PFSK-1 (cell line): ENCODE data around the gene THSD4.

Experiments used
- FOXP2 ChIP-seq: optimal IDR thresholded peaks from 2 replicates; pipeline ENCODE3; 2011; ENCODE audit warnings: borderline replicate concordance, control low read depth, inconsistent platforms; ENCODE audit not compliant: insufficient read depth; ENCODE audit errors: extremely low read length, extremely low read depth
- POLR2AphosphoS5 ChIP-seq: IDR thresholded peaks from 2 replicates; pipeline ENCODE4 v1.6.1; 2012; ENCODE audit warnings: low read depth, mild to moderate bottlenecking, control low read depth, low read length, moderate library complexity
- SIN3A ChIP-seq: IDR thresholded peaks from 2 replicates; pipeline ENCODE4 v1.6.1; 2012; ENCODE audit warnings: mild to moderate bottlenecking, low read length, moderate library complexity, borderline replicate concordance; ENCODE audit not compliant: insufficient read depth
- TAF1 ChIP-seq: IDR thresholded peaks from 2 replicates; pipeline ENCODE4 v1.6.1; 2012; ENCODE audit warnings: low read length, control low read depth, borderline replicate concordance; ENCODE audit not compliant: insufficient read depth
- TF ChIP-seq, protein P1 (sequence below), 2 experiments: IDR thresholded peaks; 2 replicates each; pipeline versions ENCODE4 v1.6.1 to v1.8.0; 2011 to 2012; ENCODE audit warnings: low read depth in 2 of 2, low read length in 2 of 2, control low read depth in 1 of 2, inconsistent platforms in 1 of 2, mild to moderate bottlenecking in 1 of 2, moderate library complexity in 1 of 2; ENCODE audit not compliant: insufficient read depth in 1 of 2

Gene THSD4

DNA sequence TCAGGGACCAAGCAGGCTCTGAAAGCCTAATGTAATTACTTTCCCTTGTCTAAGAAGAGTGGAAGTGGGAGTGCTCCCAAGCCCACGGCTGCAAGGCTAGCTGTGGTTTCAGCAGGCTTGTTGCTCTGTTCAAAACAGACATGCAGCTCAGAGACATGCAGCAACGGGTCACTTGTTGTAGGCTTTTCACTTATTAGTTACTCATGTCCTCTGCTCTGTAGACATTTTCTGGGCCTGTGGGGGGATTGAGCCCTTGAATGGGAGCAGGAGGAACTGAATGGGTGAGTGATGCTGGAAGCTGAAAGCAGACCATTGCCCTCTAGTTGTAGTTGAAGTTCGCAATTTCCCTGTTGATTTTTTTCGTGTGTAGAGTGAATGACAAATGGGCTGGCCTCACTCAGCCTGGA, 433.1 kb downstream of the THSD4 start:
- TF ChIP-seq FOXP2 (no peak), POLR2AphosphoS5 (no peak), SIN3A (no peak), TAF1 (no peak)
- TF ChIP-seq, protein P1, sequence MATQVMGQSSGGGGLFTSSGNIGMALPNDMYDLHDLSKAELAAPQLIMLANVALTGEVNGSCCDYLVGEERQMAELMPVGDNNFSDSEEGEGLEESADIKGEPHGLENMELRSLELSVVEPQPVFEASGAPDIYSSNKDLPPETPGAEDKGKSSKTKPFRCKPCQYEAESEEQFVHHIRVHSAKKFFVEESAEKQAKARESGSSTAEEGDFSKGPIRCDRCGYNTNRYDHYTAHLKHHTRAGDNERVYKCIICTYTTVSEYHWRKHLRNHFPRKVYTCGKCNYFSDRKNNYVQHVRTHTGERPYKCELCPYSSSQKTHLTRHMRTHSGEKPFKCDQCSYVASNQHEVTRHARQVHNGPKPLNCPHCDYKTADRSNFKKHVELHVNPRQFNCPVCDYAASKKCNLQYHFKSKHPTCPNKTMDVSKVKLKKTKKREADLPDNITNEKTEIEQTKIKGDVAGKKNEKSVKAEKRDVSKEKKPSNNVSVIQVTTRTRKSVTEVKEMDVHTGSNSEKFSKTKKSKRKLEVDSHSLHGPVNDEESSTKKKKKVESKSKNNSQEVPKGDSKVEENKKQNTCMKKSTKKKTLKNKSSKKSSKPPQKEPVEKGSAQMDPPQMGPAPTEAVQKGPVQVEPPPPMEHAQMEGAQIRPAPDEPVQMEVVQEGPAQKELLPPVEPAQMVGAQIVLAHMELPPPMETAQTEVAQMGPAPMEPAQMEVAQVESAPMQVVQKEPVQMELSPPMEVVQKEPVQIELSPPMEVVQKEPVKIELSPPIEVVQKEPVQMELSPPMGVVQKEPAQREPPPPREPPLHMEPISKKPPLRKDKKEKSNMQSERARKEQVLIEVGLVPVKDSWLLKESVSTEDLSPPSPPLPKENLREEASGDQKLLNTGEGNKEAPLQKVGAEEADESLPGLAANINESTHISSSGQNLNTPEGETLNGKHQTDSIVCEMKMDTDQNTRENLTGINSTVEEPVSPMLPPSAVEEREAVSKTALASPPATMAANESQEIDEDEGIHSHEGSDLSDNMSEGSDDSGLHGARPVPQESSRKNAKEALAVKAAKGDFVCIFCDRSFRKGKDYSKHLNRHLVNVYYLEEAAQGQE (IDR thresholded peaks at IDR 0.05; ENCODE audit: insufficient read depth in 1 of 2, low read depth in 2 of 2, low read length in 2 of 2), result no peak

DNA sequence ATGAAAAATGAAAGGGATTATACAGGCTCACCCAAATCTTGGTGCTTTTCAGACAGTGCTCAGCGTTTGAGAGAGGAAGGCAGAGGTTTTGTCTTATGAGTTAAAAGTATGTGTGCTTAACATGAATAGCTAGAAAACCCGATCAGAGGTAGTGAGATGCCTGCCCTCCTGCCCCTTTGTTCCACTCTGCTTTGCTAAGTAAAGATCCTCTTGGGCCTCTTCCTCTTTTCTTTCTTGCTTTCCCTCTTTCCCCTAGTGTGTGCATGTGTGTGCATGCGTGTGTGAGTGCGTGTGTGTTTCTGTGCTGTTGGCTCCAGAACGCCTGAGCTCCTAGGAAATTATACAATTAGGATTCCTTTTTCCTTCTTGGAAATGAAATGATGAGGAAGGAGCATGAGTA, 433.8 kb downstream of the THSD4 start:
- TF ChIP-seq, protein P1 (IDR thresholded peaks at IDR 0.05; ENCODE audit: insufficient read depth in 1 of 2, low read depth in 2 of 2, low read length in 2 of 2), result no peak
- TF ChIP-seq POLR2AphosphoS5 (no peak), SIN3A (no peak), TAF1 (no peak), FOXP2 (no peak)

DNA sequence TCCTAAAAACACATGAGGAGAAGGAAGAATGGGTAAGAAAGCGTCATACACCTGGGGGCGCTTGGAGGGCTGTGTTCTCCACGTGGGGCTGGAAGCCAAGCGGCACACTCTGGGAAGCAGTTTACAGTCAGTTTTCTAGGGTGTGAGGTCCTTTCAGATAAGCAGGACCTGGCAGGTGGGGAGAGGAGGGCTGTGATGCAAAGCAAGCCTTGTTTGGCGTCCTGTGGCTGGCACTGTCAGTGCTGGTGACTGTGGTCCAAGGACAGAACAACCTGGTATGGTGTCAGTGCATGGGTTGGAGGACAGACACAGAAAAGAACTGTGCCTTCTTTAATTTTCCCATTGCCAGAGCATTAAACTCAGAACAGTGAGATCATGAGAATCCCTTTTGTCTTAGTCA, 434.4 kb downstream of the THSD4 start:
- no peak for TF ChIP-seq SIN3A
- TF ChIP-seq, protein P1 (IDR thresholded peaks at IDR 0.05; ENCODE audit: insufficient read depth in 1 of 2, low read depth in 2 of 2, low read length in 2 of 2), result no peak
- TF ChIP-seq POLR2AphosphoS5, result no peak
- no peak for TF ChIP-seq TAF1
- no peak for TF ChIP-seq FOXP2

DNA sequence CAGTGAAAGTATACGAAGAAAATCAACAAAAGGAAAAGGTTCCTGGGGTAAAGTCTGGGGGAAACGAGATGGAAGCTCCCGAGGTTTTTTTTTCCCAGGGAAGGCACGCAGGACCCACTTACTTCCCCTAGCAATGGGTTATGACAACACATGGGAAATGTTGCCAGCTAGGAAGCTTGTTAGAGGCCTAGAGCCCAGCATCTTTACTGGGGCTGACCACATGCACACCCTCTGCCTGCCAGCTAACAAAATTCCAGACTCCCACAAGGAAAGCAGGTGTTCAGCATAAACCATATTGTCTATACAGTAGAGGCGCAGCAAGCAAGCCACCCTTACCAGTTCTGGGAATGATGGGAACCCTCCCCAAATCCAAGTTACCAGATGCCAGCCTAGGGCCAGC, 436.3 kb downstream of the THSD4 start:
- TF ChIP-seq SIN3A (no peak), TAF1 (no peak), POLR2AphosphoS5 (no peak), FOXP2 (no peak)

DNA sequence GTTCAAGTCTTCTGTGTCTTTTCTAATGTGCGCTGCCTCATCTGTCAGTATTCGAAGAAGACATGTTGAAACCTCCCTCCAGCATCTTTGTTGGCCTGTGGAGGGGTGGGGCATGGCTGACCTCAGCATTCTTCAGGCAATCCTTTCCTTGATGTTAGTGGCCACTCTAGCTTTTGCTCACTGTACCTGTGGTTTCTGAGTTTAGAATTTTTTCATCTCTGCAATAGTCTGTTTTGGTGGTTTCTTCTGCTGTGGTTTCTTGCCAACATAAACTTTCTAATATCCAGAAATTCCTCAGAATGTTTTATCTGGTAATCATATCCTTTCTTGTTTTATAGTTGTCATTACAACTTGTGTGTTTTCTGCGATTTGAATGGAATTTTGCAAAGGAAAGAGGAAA, 443.8 kb downstream of the THSD4 start:
- no peak for TF ChIP-seq FOXP2
- no peak for TF ChIP-seq TAF1
- TF ChIP-seq SIN3A, result no peak
- no peak for TF ChIP-seq POLR2AphosphoS5
- TF ChIP-seq, protein P1 (IDR thresholded peaks at IDR 0.05; ENCODE audit: insufficient read depth in 1 of 2, low read depth in 2 of 2, low read length in 2 of 2), result no peak
